ENCODE measurements around the gene MAP3K5. TPM values are rescaled to one million over a fixed set of nuclear protein-coding genes. Genes with fewer than 3 reads are reported as not detected.
"Not testable (repeated sequence)": the region's sequence is repeated elsewhere in the genome, so short reads cannot be mapped to it uniquely, and the experiment has no call there.

Gene MAP3K5
- total RNA-seq, 1 donor from 2014 or later = 24.4 TPM

DNA sequence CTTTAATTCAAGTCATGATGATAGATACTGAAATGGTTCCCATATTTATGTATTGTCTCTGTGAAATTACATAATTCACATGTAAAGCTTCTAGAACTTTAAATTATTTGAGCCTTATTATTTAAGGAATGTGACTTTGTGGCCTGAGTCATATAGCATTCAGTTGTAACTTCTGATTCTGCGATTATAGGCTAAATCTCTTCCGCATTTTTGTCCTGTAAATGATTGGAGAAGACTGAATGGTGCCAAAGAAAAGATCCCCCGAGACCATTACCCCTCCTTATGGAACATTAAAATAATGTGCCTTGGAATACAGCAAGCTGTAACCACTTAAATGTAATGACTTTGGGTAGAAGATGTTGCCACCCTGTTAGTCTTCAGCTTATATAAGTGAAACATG, 178.8 kb downstream of the MAP3K5 start:
- DNase-seq (ENCODE audit: low spot score) = no peak

DNA sequence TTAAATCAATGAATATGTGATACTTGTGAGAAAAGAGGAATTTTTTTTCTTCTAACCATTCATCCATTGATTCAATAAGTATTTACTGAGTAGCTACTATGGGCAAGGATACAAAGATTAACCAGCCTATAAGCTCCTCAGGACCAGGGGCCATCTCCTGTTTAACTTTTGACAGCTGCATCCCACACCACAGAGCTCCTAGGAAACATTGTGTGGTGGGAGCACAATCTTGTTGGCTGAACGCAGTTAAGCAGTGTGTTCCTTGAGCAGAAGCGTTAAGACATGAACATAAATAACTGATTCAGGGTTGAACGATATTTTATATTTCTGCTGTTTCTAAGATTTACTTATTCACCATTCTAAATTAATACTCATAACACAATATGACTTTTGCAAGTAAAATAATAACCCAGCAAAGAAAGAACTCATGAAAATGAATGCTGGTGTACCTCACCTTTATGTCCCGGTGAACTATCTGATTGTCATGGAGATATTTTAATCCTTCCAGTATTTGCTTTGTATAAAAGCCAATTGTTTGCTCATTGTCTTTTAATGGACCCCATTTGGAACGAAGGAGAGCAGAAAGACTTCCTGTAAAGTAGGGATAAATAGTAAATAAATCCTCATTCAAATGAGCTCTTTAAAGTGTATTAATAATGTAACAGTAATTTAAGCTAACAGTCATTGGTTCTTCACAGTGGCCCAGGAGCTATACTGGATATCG, 179.4 kb downstream of the MAP3K5 start:
- no peak for DNase-seq (ENCODE audit: low spot score)

DNA sequence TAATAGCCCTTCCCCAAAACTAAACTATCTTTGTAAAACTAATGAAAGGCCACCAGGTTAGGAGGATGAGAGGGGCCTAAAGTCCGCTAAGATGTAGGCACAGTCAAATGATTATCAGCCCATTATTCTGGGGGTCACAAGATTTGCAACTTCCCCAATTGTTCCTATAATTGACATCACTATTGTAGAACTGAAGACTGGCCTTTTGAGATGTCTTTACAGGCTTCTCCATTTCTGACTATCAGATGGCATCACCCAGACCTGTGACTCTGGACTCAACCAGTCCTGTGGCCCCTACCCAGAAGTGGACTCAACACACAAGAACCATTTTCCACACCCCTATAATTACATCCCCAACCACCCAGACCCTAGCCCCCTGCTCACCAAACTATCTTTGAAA, 180.5 kb downstream of the MAP3K5 start:
- no peak for DNase-seq (ENCODE audit: low spot score)

DNA sequence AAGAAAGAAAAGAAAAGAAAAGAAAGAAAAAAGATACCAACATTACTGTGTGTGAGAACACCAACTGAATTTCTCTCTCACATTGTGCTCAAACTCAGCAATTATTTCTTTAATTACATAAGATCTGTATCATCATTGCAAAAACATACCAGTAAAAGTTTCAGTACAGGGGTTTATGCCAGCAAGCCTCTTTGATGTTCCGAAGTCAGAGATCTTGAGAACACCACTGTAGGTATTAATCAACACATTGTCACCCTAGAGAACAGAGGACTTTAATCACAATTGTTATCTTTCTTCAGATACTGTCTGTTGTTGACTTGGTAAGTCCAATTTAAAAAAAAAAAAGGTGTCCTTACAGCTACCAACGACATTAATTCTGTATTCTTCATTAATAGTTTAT, 181.1 kb downstream of the MAP3K5 start:
- no peak for DNase-seq (ENCODE audit: low spot score)

DNA sequence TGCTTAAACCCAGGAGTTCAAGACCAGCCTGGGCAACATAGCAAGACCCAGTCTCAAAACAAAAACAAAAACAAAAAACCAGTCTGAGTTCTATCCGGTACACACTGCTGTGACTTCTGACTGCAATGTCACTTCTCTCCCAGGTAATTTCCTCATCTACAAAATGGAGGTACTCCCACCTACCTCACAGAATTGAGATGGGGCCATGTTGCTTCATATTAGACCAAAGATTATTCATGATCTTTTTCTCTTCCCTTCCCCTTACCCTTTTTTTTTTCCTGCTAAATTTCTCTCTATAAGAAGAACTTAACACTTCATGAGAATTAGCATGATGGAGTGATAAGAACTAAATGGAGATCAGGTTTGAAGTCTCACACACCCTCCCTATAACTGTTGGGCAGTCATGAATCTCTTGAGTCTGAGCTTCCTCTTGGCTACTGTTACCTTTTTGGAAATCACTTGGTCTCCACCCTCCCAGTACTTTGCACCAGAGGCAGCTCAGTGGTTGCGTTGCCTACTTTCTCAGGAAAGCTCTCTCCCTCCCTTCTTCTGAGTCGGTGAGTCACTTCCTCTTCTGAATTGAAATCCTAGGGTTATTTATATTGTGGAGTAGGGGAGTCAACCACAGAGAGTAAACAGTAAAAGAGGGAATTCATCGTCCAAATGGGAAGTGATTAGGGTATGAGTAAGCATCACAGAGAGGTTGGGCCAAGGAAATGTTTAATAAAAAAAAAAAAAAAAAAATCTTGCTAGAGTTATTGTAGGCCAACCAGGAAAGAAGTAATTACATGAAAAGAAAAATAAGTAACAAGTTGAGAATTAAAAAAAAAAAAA, 182.2 kb downstream of the MAP3K5 start:
- DNase-seq (ENCODE audit: low spot score) = no peak

DNA sequence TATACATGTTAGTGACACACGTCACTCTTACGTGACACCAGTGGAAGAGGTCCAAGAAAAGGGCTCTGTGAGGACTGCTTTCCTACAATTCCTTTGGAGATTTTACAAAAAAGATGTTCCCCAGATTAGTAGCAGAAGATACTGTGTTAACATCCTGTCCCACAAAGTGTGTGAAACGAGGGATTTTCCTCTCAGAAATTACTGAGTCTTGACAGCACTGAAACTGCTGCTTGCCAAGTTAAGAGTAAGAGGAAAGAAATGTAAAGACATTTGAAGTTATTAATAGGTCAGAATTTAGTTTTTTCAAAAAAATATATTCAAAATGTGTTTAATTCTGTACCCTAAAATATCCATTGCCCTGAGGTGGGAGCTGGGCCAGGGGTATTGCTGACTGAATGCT, 183.3 kb downstream of the MAP3K5 start:
- DNase-seq (ENCODE audit: low spot score) = no peak

DNA sequence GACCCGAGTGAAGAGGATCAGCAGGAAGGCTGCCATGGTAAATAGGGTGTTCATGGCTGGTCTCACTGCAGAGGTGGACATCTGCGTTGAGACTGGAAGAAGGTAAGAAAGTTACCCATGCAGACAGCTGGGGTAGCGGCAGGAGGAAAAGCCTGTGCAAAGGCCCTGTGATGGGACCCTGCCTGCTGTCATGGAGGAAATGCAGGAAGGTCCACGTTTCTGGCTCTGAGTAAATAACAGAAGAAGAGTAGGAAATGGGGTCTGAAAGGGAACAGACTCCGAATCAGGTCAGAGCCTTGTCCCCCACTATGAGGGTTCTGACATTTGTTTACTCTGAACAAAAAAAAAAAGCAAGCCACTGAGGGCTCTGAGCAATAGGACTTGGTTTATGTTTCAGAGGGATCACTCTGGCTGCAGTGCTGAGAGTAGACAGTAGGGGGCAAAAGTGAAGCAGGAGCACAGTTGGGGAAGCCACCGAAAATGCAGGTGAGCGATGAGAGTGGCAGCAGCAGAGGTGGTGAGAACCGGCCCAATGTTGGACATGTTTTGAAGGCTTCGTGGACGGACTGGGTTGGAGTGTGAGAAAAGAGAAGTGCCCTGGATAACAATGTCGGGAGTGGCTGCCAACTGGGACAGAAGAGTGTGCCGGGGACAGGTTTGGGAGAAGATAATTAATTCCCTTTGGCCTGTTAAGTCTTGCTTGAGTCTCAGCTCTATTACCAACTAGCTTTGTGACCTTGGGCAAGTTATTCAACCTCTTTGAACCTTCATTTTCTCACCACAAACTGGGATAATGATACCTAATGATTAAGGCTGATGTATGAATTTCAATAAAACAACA, 184.1 kb downstream of the MAP3K5 start:
- no peak for DNase-seq (ENCODE audit: low spot score)

DNA sequence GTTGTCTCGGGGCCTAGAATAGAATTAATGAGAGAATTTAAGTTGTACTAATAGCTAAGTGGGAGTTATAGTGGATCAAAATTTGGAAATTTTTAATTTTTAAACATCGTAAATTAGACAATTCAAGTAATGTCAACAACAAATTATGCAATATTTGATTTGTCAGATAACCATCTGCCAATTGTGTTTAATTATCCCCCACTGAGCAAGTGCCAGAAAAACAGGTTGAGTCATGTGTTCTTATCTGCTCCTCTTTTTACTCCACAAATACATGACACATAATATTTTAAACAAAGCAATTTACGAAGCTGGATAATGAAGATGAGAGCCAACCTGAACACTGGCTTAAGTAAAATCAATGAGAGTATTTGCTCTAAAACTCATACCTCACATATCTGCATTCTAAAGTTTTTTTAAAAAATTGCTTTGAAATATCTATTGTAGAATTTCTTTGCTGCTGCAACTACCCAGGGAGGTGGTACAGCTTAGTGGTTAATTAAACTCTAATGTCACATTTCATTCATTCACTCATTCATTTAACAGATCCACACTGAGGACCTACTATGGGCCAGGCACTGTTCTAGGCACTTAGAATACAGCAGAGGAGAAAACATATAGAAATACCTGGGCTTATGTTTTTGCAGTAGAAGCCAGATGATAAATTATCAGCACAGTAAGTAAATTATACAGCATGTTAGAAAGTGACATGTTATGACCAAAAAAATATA, 184.9 kb downstream of the MAP3K5 start:
- DNase-seq (ENCODE audit: low spot score) = no peak

DNA sequence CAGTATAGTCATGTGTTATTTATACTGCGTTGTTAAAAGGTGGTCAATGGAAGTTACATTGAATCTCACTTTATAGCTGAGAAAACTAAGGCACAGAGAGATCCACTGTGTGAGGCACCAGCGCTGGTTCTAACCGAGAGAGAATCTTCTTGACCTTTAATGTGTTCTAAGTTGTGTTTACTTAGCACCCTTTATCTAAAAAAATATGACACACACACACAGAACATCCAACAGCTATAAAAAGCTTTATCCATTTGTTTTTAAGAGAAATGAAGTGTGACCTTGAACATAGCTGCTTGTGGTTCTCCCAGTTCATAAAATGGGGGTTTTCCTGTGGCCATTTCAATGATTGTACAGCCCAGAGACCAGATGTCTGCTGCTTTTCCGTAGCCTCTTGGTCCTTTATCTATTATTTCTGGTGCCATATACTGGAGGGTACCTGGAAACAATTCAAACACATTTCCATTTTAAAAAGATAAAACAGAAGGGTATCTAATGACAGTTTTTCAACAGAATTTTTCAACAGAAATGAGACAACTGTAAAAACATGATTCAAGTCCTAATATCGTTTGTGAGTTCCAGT, 187.3 kb downstream of the MAP3K5 start:
- DNase-seq (ENCODE audit: low spot score) = no peak

DNA sequence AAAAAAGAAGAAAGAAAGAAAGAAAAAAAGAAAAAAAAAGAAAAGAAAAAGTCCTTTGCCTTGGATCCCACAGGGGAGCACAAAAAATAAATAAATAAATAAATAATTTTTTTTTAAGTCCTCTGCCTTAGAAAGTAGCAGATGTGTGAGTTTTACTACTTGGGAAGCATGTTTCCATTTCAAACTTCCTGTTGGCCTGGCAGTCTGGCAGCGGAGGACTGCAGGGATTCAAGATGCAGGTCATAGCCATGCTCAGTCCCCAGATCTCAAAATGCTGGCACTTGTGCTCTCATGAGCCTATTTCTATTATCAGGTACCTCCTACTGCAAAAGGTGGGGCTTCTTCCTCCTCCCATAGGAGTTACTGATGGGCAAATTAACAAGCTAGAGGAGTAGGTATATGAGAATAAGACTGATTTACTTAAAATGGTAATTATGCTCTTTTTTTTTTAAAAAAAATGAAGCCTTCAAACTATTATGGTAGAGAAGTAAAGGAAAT, 187.9 kb downstream of the MAP3K5 start:
- DNase-seq (ENCODE audit: low spot score) = no peak

DNA sequence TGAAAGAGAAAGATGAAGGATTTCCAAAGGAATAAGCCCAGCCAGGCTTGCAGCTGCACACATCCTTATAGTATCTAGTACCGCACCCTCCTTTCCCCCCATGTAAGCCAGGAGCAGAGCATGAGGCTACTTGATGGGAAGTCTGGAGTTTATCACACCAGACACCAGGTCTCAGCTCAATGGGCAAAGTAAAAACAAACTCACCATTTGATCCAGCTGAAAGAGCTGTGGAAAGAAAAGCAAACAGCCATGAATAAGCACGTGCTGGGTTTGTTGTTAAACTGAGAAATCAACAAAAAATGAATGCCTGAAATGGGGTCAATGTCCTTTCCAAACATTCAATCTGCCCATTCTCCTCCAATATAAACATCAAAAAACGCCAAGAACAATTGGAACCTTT, 191.5 kb downstream of the MAP3K5 start:
- DNase-seq (ENCODE audit: low spot score) = no peak

DNA sequence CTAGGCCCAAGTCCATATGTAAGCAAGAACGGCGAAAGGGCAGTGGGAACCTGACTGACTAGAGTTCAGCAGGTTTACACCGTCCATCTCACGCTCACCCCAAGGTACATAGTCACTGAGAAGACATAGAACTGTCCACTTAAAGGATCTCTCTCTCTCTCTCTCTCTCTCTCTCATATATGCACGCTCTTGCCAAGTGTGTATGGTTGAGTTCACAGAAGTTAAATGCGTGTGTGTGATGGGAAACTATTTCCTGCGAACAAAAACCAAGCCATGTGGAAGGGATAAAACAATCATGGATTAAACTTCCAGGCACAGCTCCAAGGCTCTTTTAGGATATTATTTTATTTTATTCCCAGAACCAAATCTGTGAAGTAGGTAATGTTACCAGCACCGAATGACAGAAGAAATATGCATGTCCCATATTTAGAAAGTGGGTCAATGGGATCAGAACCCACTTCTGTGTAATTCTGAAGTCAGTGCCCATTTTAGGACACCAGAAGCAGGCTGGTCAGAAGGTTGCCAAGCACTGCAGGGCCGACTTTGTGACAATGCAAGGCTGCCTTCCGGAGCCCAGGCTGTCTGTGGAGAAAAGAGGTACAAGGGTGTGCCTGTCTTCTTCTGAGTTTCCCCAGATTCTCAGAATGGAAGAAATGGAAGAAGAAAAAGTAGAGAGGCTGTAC, 192.8 kb downstream of the MAP3K5 start:
- no peak for DNase-seq (ENCODE audit: low spot score)

DNA sequence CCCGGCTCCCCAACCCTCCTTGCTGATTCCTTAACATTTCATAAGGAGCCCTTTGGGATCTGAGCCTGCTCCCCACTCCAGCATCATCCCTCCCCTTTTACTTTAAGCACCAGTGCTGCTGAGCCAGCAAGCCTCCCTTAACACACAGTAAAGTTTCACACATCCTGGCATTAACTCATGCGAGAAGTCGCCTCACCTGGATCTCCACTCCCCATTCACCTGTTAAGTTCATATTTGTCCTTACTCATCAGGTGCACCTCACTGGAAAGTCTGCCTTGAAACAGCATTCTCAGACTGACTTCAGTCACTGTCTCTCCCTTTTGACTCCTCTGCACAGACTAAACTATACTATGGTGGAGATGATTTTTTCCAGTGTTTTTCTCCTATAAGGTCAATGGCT, 194.2 kb downstream of the MAP3K5 start:
- no peak for DNase-seq (ENCODE audit: low spot score)

DNA sequence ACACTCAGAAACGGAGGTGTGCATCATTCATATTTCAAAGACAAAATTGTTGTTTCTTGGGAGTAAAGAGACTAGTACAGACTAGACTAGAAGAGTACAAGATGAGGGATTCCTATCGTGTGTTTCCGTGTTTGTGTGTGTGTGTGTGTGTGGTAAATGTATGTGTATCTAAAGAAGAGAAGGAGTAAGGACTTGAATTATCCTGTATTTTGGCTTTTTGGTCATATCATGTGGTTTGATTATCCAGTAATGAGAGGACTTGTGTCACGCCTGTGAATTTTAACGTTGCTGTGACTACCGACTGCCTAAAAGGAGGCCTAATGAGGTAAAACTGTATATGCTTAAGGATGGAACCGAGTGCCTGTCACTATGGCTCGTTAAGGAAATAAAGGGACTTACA, 197.6 kb downstream of the MAP3K5 start:
- no peak for DNase-seq (ENCODE audit: low spot score)

DNA sequence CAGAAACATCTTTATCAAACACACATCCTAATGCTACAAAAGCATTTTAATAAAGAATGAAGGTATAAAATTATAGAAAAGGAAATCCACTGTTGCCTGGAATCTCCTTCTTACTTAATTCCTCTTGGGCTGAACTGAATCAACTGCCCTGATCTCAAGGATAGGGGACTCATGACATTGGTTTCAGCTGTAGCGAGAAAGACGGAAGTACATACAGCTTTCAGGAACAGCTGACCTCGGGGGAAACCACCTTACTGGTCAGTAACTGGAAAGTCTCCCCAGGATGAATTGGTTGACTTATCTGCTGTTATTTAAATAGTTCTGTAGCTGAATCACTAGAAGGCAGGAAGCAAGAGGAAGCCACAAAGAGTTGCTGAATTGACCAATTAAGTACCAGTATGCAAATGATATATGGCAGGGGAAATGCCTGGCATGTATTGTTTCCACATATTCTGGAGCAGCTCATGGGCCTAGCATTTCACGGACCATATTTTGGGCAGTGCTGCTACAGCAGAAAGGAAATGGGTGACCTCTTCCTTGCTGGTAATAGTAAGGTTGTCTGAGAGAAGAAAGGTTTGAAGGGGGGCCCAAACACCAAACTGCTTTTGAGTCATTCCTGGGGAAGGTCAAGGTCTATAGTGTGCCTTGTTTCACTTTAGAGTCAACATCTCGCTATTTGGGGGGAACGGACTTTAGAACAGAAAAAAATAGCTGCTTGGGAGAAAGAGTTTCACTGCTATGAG, 198.4 kb downstream of the MAP3K5 start:
- DNase-seq (ENCODE audit: low spot score) = no peak

DNA sequence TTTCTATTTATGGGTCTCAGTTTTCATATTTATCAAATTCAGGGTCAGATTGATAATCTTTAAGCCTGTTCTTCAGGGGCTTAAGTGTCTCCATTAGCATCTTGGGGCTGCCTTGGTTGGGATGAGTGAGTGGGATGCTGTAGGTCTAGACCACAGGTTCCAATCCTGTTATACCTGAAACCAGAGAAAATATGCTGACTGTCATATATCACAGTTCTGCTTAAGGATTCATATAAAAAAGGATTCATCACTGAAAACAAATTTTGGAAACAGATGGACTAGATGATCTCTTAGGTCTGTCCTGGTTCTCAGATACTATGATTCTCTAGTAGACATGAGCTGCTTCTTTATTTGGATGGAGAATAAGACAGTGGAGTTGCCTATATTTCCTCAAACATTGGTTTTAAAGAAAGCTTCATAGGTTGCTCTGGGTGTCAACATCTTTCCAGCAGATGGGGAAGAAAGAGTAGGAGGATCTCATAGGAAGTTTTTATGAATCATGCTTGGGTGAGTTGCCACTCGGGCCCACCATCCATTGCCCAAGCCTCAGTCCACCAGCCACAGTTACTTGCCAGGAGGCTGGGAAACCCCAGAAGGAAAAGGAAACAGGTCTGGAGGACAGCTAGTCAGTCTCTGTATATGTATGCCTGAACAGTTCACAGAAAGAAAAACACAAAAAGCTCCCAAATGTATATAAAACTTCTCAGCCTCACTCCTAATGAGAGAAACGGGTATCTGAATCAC, 199.2 kb downstream of the MAP3K5 start:
- DNase-seq (ENCODE audit: low spot score) = no peak

DNA sequence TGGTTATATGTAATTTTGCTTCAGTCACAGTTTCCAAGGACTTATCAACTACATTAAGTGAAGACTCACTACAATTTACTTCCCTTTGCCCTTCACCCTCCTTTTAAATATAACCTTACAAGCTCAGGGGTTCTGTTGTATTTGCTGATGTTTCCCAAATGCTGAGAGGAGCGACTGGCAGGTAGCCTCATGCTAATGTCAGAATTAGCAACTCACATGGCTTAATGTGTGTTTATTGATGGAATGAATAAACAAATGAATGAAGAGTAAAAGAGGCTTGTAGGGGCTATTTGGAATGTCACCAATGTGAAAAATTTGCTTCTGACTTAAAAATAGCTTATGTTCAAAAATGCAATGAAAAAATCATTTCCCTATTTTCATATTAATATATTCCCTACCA, 200.7 kb downstream of the MAP3K5 start:
- no peak for DNase-seq (ENCODE audit: low spot score)

DNA sequence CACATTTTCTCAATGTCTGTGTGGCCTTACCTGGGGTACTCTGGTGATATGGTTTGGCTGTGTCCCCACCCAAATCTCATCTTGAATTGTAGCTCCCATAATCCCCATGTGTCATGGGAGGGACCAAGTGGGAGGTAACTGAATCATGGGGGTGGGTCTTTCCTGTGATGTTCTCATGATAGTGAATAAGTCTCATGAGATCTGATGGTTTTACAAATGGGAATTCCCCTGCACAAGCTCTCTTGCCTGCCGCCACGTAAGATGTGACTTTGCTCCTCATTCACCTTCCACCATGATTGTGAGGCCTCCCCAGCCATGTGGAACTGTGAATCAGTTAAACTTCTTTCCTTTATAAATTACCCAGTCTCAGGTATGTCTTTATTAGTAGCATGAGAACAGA, 201.4 kb downstream of the MAP3K5 start:
- DNase-seq (ENCODE audit: low spot score) = not testable (repeated sequence)

DNA sequence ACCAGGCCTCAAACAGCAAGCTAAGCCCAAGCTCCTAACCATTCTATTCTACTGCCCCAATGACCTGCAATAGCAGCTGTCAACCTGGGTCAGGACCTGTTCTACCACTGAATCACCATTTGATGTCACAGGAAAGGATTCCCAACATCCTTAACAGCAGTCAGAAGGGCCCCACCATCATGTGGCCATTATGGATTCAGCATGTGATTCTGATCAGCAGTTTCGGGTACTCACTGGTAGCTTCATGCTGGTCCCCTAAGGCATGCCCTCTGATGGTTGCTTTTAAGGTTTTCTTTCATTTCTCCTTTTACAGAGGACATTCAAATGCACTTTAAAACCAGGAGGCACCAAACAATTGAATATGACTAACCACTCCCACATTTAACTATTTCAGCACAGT, 204.8 kb downstream of the MAP3K5 start:
- no peak for DNase-seq (ENCODE audit: low spot score)

All from mesenteric fat pad (tissue), 1 donor.